ENCODE measurements around the gene AMN. TPM values are rescaled to one million over a fixed set of nuclear protein-coding genes. Genes with fewer than 3 reads are reported as not detected.

AMN gene
- total and polyA plus RNA-seq, 2 donors (not counting 1 experiment from before 2014, with no cell fraction given): 11.5 to 15.0 TPM

DNA sequence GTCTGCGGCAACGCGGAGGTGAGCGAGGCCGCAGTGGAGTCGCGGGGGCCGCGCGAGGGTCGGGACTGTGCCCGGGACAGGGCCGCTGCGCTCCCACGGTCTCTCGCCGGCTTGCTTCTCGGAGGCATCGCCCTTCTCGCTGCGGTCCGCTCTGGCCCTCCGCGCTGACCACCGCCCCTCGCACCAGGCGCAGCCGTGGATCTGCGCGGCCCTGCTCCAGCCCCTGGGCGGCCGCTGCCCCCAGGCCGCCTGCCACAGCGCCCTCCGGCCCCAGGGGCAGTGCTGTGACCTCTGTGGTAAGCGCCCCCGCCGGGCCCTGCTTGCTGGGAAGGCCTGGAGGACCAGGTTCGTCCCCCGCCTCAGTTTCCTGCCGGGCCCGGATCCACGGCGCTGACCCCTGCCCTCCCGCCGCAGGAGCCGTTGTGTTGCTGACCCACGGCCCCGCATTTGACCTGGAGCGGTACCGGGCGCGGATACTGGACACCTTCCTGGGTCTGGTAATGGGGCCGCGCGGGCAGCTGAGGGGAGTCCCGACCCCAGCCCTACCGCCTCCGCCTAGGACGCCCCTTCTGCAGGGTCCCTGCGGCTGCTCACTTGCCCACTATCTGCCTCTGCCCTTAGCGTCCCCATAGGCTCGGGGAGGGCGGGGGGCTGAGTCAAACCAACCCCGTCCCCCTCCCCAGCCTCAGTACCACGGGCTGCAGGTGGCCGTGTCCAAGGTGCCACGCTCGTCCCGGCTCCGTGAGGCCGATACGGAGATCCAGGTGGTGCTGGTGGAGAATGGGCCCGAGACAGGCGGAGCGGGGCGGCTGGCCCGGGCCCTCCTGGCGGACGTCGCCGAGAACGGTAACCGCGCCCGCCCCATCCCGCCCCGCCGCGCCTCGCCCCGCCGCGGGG lies 7.0 kb downstream of the AMN start:
- ChIA-PET CTCF (no interaction called here), POLR2A (no interaction called here)
- Mint-ChIP-seq H3K4me1 (peaks cover 27% of the 10 kb centered on the region), H3K27me3 (peaks cover 10% of the 10 kb centered on the region), H3K27ac (no peak overlapping the region), H3K4me3 (peak overlapping the region; percentile 87), H3K9me3 (ENCODE audit: insufficient read depth) (no peaks in the 10 kb centered on the region)
- Histone ChIP-seq H3K27me3 (replicated peaks in 1 of 4; ENCODE audit: control extremely low read depth in 1 of 4, control insufficient read depth in 3 of 4, insufficient read depth in 4 of 4, low read length in 3 of 4) (peaks cover 0 to 40% (median 7%) of the 10 kb centered on the region in 4 experiments), H3K4me1 (ENCODE audit: control insufficient read depth in 2 of 2, insufficient read depth in 2 of 2, low read length in 2 of 2) (peaks cover 31 to 36% of the 10 kb centered on the region in 2 donors), H3K36me3 (replicated peaks in 1 of 2; ENCODE audit: control extremely low read depth in 1 of 2, control insufficient read depth in 1 of 2, extremely low read depth in 1 of 2, insufficient read depth in 2 of 2, low read length in 1 of 2) (no peaks in the 10 kb centered on the region), H4K20me1 (ENCODE audit: control insufficient read depth, insufficient read depth, low read length, poor library complexity, severe bottlenecking) (peaks cover 19% of the 10 kb centered on the region), H3K27ac (ENCODE audit: low read length in 2 of 2) (no peak overlapping the region), H3K79me2 (ENCODE audit: control insufficient read depth, insufficient read depth, low read length) (no peaks in the 10 kb centered on the region), H2AFZ (ENCODE audit: insufficient read depth, low read depth, low read length, poor library complexity, severe bottlenecking) (peak overlapping the region; percentile 88), H3K4me3 (ENCODE audit: control extremely low read depth in 1 of 5, extremely low read depth in 1 of 5, insufficient read depth in 1 of 5, low read depth in 2 of 5, low read length in 4 of 5) (peak overlapping the region in 4 of 5 experiments; percentile 48 to 77 (median 60)), H3K9me3 (ENCODE audit: control extremely low read depth in 1 of 3, control insufficient read depth in 2 of 3, insufficient read depth in 1 of 3, low read length in 2 of 3) (peaks cover 0 to 18% (median 0%) of the 10 kb centered on the region in 3 donors), H3K4me2 (replicated peaks; ENCODE audit: low read depth, low read length, poor library complexity, severe bottlenecking) (peak overlapping the region; percentile 100), H3K9ac (ENCODE audit: low read length) (peak overlapping the region; percentile 83)
- DNase-seq (peak; percentile 52), ATAC-seq (ENCODE audit: low read depth) (no peak)
- TF ChIP-seq CTCF (IDR thresholded peaks at IDR 0.05): no peak
- peak; percentile 53 for TF ChIP-seq EZH2 (IDR thresholded peaks at IDR 0.05; ENCODE audit: borderline replicate concordance, insufficient read depth, low read depth, low read length, poor library complexity, severe bottlenecking)
- intact Hi-C loops (cut with micrococcal nuclease): loop anchor here (10.0 kb wide), 1 partner anchor 125 kb away; the partner anchor contains the start of gene CDC42BPB
- WGBS (ENCODE audit: insufficient coverage): 12% methylated on average over 94 of the region's 94 CpGs
